GM23338 (cell line): ENCODE results near the gene IER5L. TPM values are rescaled to one million over a fixed set of nuclear protein-coding genes. Genes with fewer than 3 reads are reported as not detected.

Experiments
- ATAC-seq: fragments of 200-7000 bp; cut with Tn5 transposase; 3 replicates; pipeline ENCODE4 v1.9.1; 2020
- DNase-seq: peaks from one replicate; pipeline ENCODE4 v3.0.0-alpha.2; 2015; ENCODE audit warnings: low spot score
- H2AFZ ChIP-seq: fragments of 200-600 bp; sonication (generic); 2 replicates; pipeline ENCODE4 v1.8.0; 2016; ENCODE audit warnings: antibody characterized with exemption, mild to moderate bottlenecking, moderate library complexity
- H3F3A ChIP-seq: fragments of 200-600 bp; sonication (generic); replicated peaks from 2 replicates; pipeline ENCODE4 v1.8.0; 2017; ENCODE audit warnings: antibody characterized with exemption, mixed run types, low read depth
- H3K27ac ChIP-seq: fragments of 200-600 bp; sonication (generic); 2 replicates; pipeline ENCODE4 v1.6.1; 2016; ENCODE audit warnings: low read depth
- H3K27me3 ChIP-seq: fragments of 200-600 bp; sonication (generic); 2 replicates; pipeline ENCODE4 v1.8.0; 2016; ENCODE audit warnings: mild to moderate bottlenecking, mixed run types, moderate library complexity; ENCODE audit not compliant: insufficient read depth
- H3K36me3 ChIP-seq: fragments of 200-600 bp; sonication (generic); 2 replicates; pipeline ENCODE4 v1.8.0; 2016; ENCODE audit warnings: mild to moderate bottlenecking; ENCODE audit not compliant: insufficient read depth
- H3K4me1 ChIP-seq: fragments of 200-600 bp; sonication (generic); 2 replicates; pipeline ENCODE4 v1.8.0; 2016; ENCODE audit warnings: mild to moderate bottlenecking, moderate library complexity; ENCODE audit not compliant: insufficient read depth
- H3K4me2 ChIP-seq: fragments of 200-600 bp; sonication (generic); 2 replicates; pipeline ENCODE4 v1.7.1; 2017; ENCODE audit warnings: mixed run types
- H3K4me3 ChIP-seq: fragments of 200-600 bp; sonication (generic); 2 replicates; pipeline ENCODE4 v1.6.1; 2016; ENCODE audit warnings: mixed run types
- H3K79me2 ChIP-seq: fragments of 200-600 bp; sonication (generic); replicated peaks from 2 replicates; pipeline ENCODE4 v1.8.0; 2017; ENCODE audit warnings: mild to moderate bottlenecking; ENCODE audit not compliant: insufficient read depth
- H3K9me2 ChIP-seq: fragments of 200-600 bp; sonication (generic); 2 replicates; pipeline ENCODE4 v1.8.0; 2017; ENCODE audit not compliant: insufficient read depth
- H4K20me1 ChIP-seq: fragments of 200-600 bp; sonication (generic); replicated peaks from 2 replicates; pipeline ENCODE4 v1.8.0; 2017; ENCODE audit warnings: mild to moderate bottlenecking; ENCODE audit not compliant: insufficient read depth
- H3K27ac Mint-ChIP-seq: 2 replicates; pipeline ENCODE4 v1.8.0; 2020; ENCODE audit warnings: inconsistent platforms, mild to moderate bottlenecking, moderate library complexity, mixed read lengths
- H3K27me3 Mint-ChIP-seq: 3 replicates; pipeline ENCODE4 v1.8.0; 2022; ENCODE audit warnings: low read depth, mild to moderate bottlenecking, moderate library complexity, mixed read lengths, inconsistent platforms; ENCODE audit not compliant: insufficient read depth, poor library complexity
- H3K36me3 Mint-ChIP-seq: 3 replicates; pipeline ENCODE4 v1.8.0; 2021; ENCODE audit warnings: low read depth, mild to moderate bottlenecking, inconsistent platforms, moderate library complexity, mixed read lengths
- H3K4me1 Mint-ChIP-seq: 3 replicates; pipeline ENCODE4 v1.8.0; 2020; ENCODE audit warnings: mild to moderate bottlenecking, inconsistent platforms, mixed read lengths
- H3K4me3 Mint-ChIP-seq: 3 replicates; pipeline ENCODE4 v1.8.0; 2021; ENCODE audit warnings: moderate library complexity, mild to moderate bottlenecking, inconsistent platforms, mixed read lengths
- H3K9me3 Mint-ChIP-seq: 3 replicates; pipeline ENCODE4 v1.8.0; 2020; ENCODE audit warnings: moderate library complexity, mild to moderate bottlenecking, inconsistent platforms, mixed read lengths
- CREB1 ChIP-seq: fragments of 250-450 bp; sonication (Bioruptor Pico); IDR thresholded peaks from 2 replicates; pipeline ENCODE4 v1.5.0; 2020; ENCODE audit warnings: low read depth, mild to moderate bottlenecking, moderate library complexity
- CTCF ChIP-seq, 2 experiments: fragments of 200-600 bp in 1 of 2; sonication (generic) in 1 of 2; conservative IDR thresholded peaks; 2 replicates each; pipeline versions ENCODE4 v1.5.1 to v1.6.1; 2016 to 2017; ENCODE audit warnings: antibody characterized with exemption in 2 of 2, low read depth in 2 of 2, mild to moderate bottlenecking in 2 of 2, moderate library complexity in 1 of 2
- ETS1 ChIP-seq: IDR thresholded peaks from 2 replicates; pipeline ENCODE4 v1.6.1; 2016; ENCODE audit warnings: antibody characterized with exemption
- EZH2 ChIP-seq: fragments of 200-600 bp; sonication (generic); IDR thresholded peaks from one replicate; pipeline ENCODE4 v1.8.0; 2017; ENCODE audit warnings: antibody characterized with exemption, mild to moderate bottlenecking, low read depth; ENCODE audit not compliant: unreplicated experiment
- EZH2phosphoT487 ChIP-seq: fragments of 200-600 bp; sonication (generic); IDR thresholded peaks from one replicate; pipeline ENCODE4 v1.8.1; 2018; ENCODE audit warnings: antibody characterized with exemption; ENCODE audit not compliant: unreplicated experiment
- JUNB ChIP-seq: IDR thresholded peaks from one replicate; pipeline ENCODE4 v1.6.1; 2016; ENCODE audit warnings: antibody characterized with exemption; ENCODE audit not compliant: unreplicated experiment
- NANOG ChIP-seq: IDR thresholded peaks from 2 replicates; pipeline ENCODE4 v1.6.1; 2016; ENCODE audit warnings: antibody characterized with exemption, borderline replicate concordance
- POLR2AphosphoS5 ChIP-seq: IDR thresholded peaks from 2 replicates; pipeline ENCODE4 v1.6.1; 2016; ENCODE audit warnings: antibody characterized with exemption, low read depth
- REST ChIP-seq: IDR thresholded peaks from one replicate; pipeline ENCODE4 v1.6.1; 2018; ENCODE audit warnings: antibody characterized with exemption; ENCODE audit not compliant: unreplicated experiment
- STAT1 ChIP-seq: IDR thresholded peaks from one replicate; pipeline ENCODE4 v1.6.1; 2016; ENCODE audit warnings: antibody characterized with exemption; ENCODE audit not compliant: unreplicated experiment
- ZNF114 ChIP-seq: fragments of 250-450 bp; sonication (Bioruptor Pico); IDR thresholded peaks from 2 replicates; pipeline ENCODE4 v1.5.0; 2020; ENCODE audit warnings: mild to moderate bottlenecking, moderate library complexity
- ZNF331 ChIP-seq: fragments of 250-450 bp; sonication (Bioruptor Pico); IDR thresholded peaks from 2 replicates; pipeline ENCODE4 v1.5.0; 2020; ENCODE audit warnings: low read depth, mild to moderate bottlenecking, moderate library complexity
- ZNF462 ChIP-seq: fragments of 250-450 bp; sonication (Bioruptor Pico); IDR thresholded peaks from 2 replicates; pipeline ENCODE4 v1.5.0; 2020; ENCODE audit warnings: mild to moderate bottlenecking, moderate library complexity
- polyA plus RNA-seq: library from polyadenylated mRNA; unstranded; fragments of >200 nt; fragmentation: Nextera tagmentation; extraction: Ambion mirVana; gene quantifications from 2 replicates; pipeline ENCODE4 v1.2.1, GENCODE V29; 2016
- total RNA-seq: library from RNA; depleted of rRNA; stranded (reverse); fragments of >200 nt; shearing (Covaris generic); gene quantifications from 2 replicates; pipeline ENCODE4 v1.2.3, GENCODE V29; 2014

Gene IER5L
- total and polyA plus RNA-seq, 2 experiments from 2014 or later = 0.19 to 0.90 TPM

GRCh38 chr9:129201289-129201688 lies 23.2 kb upstream of the IER5L start:
- no peaks in the 10 kb centered on the region for H3K9me2 ChIP-seq
- no peak overlapping the region for H3K4me2 ChIP-seq
- ATAC-seq (no peak), DNase-seq (no peak)
- H3K79me2 ChIP-seq = no peaks in the 10 kb centered on the region
- H3K4me3 ChIP-seq = no peak overlapping the region
- no peak overlapping the region for H2AFZ ChIP-seq
- Mint-ChIP-seq H3K4me1 (peaks cover 6% of the 10 kb centered on the region), H3K9me3 (no peaks in the 10 kb centered on the region), H3K27ac (no peak overlapping the region), H3K36me3 (no peaks in the 10 kb centered on the region), H3K4me3 (no peak overlapping the region), H3K27me3 (peaks cover 25% of the 10 kb centered on the region)
- no peaks in the 10 kb centered on the region; the same call in 1 of the 2 replicates for H3F3A ChIP-seq
- H3K4me1 ChIP-seq = no peaks in the 10 kb centered on the region; the same call in 1 of the 2 replicates
- no peak overlapping the region for H3K27ac ChIP-seq
- no peaks in the 10 kb centered on the region for H3K36me3 ChIP-seq
- TF ChIP-seq ETS1 (no peak), JUNB (no peak), CREB1 (no peak), STAT1 (no peak), CTCF (conservative IDR thresholded peaks at IDR 0.05; ENCODE audit: low read depth in 2 of 2) (no peak), POLR2AphosphoS5 (no peak), ZNF114 (CRISPR knock-in tag) (no peak), EZH2phosphoT487 (no peak), REST (no peak), ZNF462 (CRISPR knock-in tag) (no peak), ZNF331 (CRISPR knock-in tag) (no peak), EZH2 (no peak), NANOG (no peak)
- no peaks in the 10 kb centered on the region for H4K20me1 ChIP-seq
- 0 out of 2 replicates have a peak, but pooled peaks cover 9% of the 10 kb centered on the region for H3K27me3 ChIP-seq
